H9 (cell line): Measurements from ENCODE around the gene VEGFB. TPM values are rescaled to one million over a fixed set of nuclear protein-coding genes. Genes with fewer than 3 reads are reported as not detected.

Source experiments
- DNase-seq: peaks from one replicate; pipeline ENCODE4 v3.0.0-alpha.2; 2017
- H2AFZ ChIP-seq: one replicate; pipeline ENCODE4 v1.6.1; 2013; ENCODE audit warnings: mild to moderate bottlenecking, low read length, control low read depth, moderate library complexity
- H2AK5ac ChIP-seq: 2 replicates; pipeline ENCODE4 v1.6.1; 2013; ENCODE audit warnings: low read length, control low read depth, mixed read lengths; ENCODE audit not compliant: insufficient read length
- H2BK120ac ChIP-seq: one replicate; pipeline ENCODE4 v1.6.1; 2013; ENCODE audit warnings: low read depth, mild to moderate bottlenecking, low read length, control low read depth, inconsistent platforms; ENCODE audit not compliant: poor library complexity, severe bottlenecking
- H2BK12ac ChIP-seq: 2 replicates; pipeline ENCODE4 v1.6.1; 2013; ENCODE audit warnings: low read length, control low read depth, mixed read lengths, low read depth; ENCODE audit not compliant: insufficient read length
- H2BK15ac ChIP-seq: 2 replicates; pipeline ENCODE4 v1.6.1; 2013; ENCODE audit warnings: low read depth, low read length, control low read depth
- H2BK20ac ChIP-seq: one replicate; pipeline ENCODE4 v1.6.1; 2013; ENCODE audit warnings: low read depth, mild to moderate bottlenecking, low read length, control low read depth, inconsistent platforms; ENCODE audit not compliant: poor library complexity, severe bottlenecking
- H2BK5ac ChIP-seq: 2 replicates; pipeline ENCODE4 v1.6.1; 2013; ENCODE audit warnings: low read length, control low read depth, mixed read lengths; ENCODE audit not compliant: insufficient read length
- H3K14ac ChIP-seq: 2 replicates; pipeline ENCODE4 v1.6.1; 2013; ENCODE audit warnings: low read length, control low read depth; ENCODE audit not compliant: insufficient read depth
- H3K18ac ChIP-seq: 2 replicates; pipeline ENCODE4 v1.6.1; 2013; ENCODE audit warnings: low read depth, mild to moderate bottlenecking, mixed read lengths, low read length, control low read depth; ENCODE audit not compliant: insufficient read length
- H3K23ac ChIP-seq: 2 replicates; pipeline ENCODE4 v1.6.1; 2013; ENCODE audit warnings: low read length, control low read depth, mixed read lengths, low read depth; ENCODE audit not compliant: insufficient read length
- H3K23me2 ChIP-seq: 2 replicates; pipeline ENCODE4 v1.6.1; 2013; ENCODE audit warnings: low read depth, mild to moderate bottlenecking, mixed read lengths, low read length, control low read depth; ENCODE audit not compliant: insufficient read length, poor library complexity, severe bottlenecking
- H3K27ac ChIP-seq: 2 replicates; pipeline ENCODE4 v1.5.1; 2013; ENCODE audit warnings: low read length, control low read depth, mixed read lengths, low read depth; ENCODE audit not compliant: insufficient read length
- H3K27me3 ChIP-seq: 2 replicates; pipeline ENCODE4 v1.6.1; 2013; ENCODE audit warnings: low read length, control low read depth, inconsistent platforms; ENCODE audit not compliant: insufficient read depth
- H3K4ac ChIP-seq: 2 replicates; pipeline ENCODE4 v1.6.1; 2013; ENCODE audit warnings: low read depth, mild to moderate bottlenecking, control low read depth, inconsistent platforms, low read length, moderate library complexity
- H3K4me1 ChIP-seq: 2 replicates; pipeline ENCODE4 v1.6.1; 2013; ENCODE audit warnings: low read length, control low read depth, inconsistent platforms; ENCODE audit not compliant: insufficient read depth
- H3K4me2 ChIP-seq: 2 replicates; pipeline ENCODE4 v1.6.1; 2013; ENCODE audit warnings: low read length, control low read depth, mixed read lengths; ENCODE audit not compliant: insufficient read length, insufficient read depth
- H3K56ac ChIP-seq: 2 replicates; pipeline ENCODE4 v1.6.1; 2013; ENCODE audit warnings: low read depth, mild to moderate bottlenecking, mixed read lengths, low read length, control low read depth; ENCODE audit not compliant: insufficient read length
- H3K79me1 ChIP-seq: 2 replicates; pipeline ENCODE4 v1.6.1; 2013; ENCODE audit warnings: low read depth, mild to moderate bottlenecking, moderate library complexity, low read length, control low read depth, inconsistent platforms; ENCODE audit not compliant: insufficient read depth, poor library complexity, severe bottlenecking
- H3K79me2 ChIP-seq: 2 replicates; pipeline ENCODE4 v1.6.1; 2013; ENCODE audit warnings: low read length, control low read depth, inconsistent platforms; ENCODE audit not compliant: insufficient read depth
- H3K9ac ChIP-seq: 2 replicates; pipeline ENCODE4 v1.6.1; 2013; ENCODE audit warnings: low read length, control low read depth, mixed read lengths; ENCODE audit not compliant: insufficient read length; ENCODE audit errors: extremely low read depth
- H3K9me3 ChIP-seq: one replicate; pipeline ENCODE4 v1.6.1; 2013; ENCODE audit warnings: low read depth, low read length, inconsistent platforms; ENCODE audit not compliant: control insufficient read depth
- H3T11ph ChIP-seq: one replicate; pipeline ENCODE4 v1.6.1; 2013; ENCODE audit warnings: mild to moderate bottlenecking, low read length, control low read depth, inconsistent platforms
- H4K20me1 ChIP-seq: one replicate; pipeline ENCODE4 v1.6.1; 2013; ENCODE audit not compliant: control insufficient read depth, insufficient read length, insufficient read depth
- H4K5ac ChIP-seq: 2 replicates; pipeline ENCODE4 v1.6.1; 2013; ENCODE audit warnings: low read depth, mild to moderate bottlenecking, mixed read lengths, low read length, control low read depth; ENCODE audit not compliant: insufficient read length
- H4K8ac ChIP-seq: replicated peaks from 2 replicates; pipeline ENCODE4 v1.6.1; 2013; ENCODE audit warnings: low read length, control low read depth, mixed read lengths, low read depth; ENCODE audit not compliant: insufficient read length
- H4K91ac ChIP-seq: 2 replicates; pipeline ENCODE4 v1.6.1; 2013; ENCODE audit warnings: low read depth, mild to moderate bottlenecking, moderate library complexity, mixed read lengths, low read length, control low read depth; ENCODE audit not compliant: insufficient read length
- H3K27ac Mint-ChIP-seq, 3 experiments: 2 replicates in 2 of 3; 3 replicates in 1 of 3; pipeline ENCODE4 v1.8.0; 2020 to 2021; ENCODE audit warnings: mixed read lengths in 3 of 3, mild to moderate bottlenecking in 1 of 3, moderate library complexity in 1 of 3
- H3K27me3 Mint-ChIP-seq: 2 replicates; pipeline ENCODE4 v1.8.0; 2021; ENCODE audit warnings: low read depth, mild to moderate bottlenecking, moderate library complexity, mixed read lengths
- H3K36me3 Mint-ChIP-seq, 3 experiments: 2 replicates in 2 of 3; 3 replicates in 1 of 3; pipeline ENCODE4 v1.8.0; 2020 to 2021; ENCODE audit warnings: low read depth in 3 of 3, mixed read lengths in 3 of 3; ENCODE audit not compliant: insufficient read depth in 1 of 3
- H3K4me1 Mint-ChIP-seq, 2 experiments: 2 replicates each; pipeline ENCODE4 v1.8.0; 2020; ENCODE audit warnings: mixed read lengths in 2 of 2
- H3K4me3 Mint-ChIP-seq, 2 experiments: 2 replicates in 1 of 2; 3 replicates in 1 of 2; pipeline ENCODE4 v1.8.0; 2020 to 2021; ENCODE audit warnings: mild to moderate bottlenecking in 2 of 2, mixed read lengths in 2 of 2, moderate library complexity in 1 of 2
- H3K9me3 Mint-ChIP-seq, 2 experiments: 2 replicates in 1 of 2; 3 replicates in 1 of 2; pipeline ENCODE4 v1.8.0; 2020; ENCODE audit warnings: mild to moderate bottlenecking in 2 of 2, mixed read lengths in 2 of 2, moderate library complexity in 1 of 2
- CTCF ChIP-seq: fragments of 200-600 bp; sonication (generic); conservative IDR thresholded peaks from 3 replicates; pipeline ENCODE4 v1.8.0; 2021; ENCODE audit warnings: antibody characterized with exemption, mild to moderate bottlenecking
- WGBS: extraction: QIAGEN DNeasy Blood & Tissue Kit; methylation state at CpG from one replicate; pipeline ENCODE4 v1.1.7; 2013; ENCODE audit warnings: missing lambda C conversion rate, low lambda C conversion rate, mixed read lengths; ENCODE audit not compliant: insufficient read length; ENCODE audit errors: extremely low coverage; 5-methylcytosine and 5-hydroxymethylcytosine counted together
- total RNA-seq: library from RNA; stranded (reverse); gene quantifications from 2 replicates; pipeline ENCODE4 v1.2.1, GENCODE V29; 2021

VEGFB gene
- total RNA-seq, 1 experiment from 2014 or later, result 57.7 TPM

GRCh38 chr11:64216879-64217278, 17.5 kb upstream of the VEGFB start:
- Histone ChIP-seq H3T11ph (no peak overlapping the region), H3K9me3 (no peaks in the 10 kb centered on the region), H3K27ac (no peak overlapping the region), H3K79me2 (no peaks in the 10 kb centered on the region), H3K27me3 (no peaks in the 10 kb centered on the region), H3K9ac (no peak overlapping the region), H2BK120ac (no peak overlapping the region), H3K14ac (no peak overlapping the region), H3K23ac (no peak overlapping the region), H3K79me1 (no peaks in the 10 kb centered on the region), H3K18ac (no peak overlapping the region), H4K8ac (no peak overlapping the region), H3K56ac (no peak overlapping the region), H3K23me2 (no peaks in the 10 kb centered on the region), H2BK15ac (no peak overlapping the region), H2BK5ac (no peak overlapping the region), H2AK5ac (no peak overlapping the region), H3K4ac (no peak overlapping the region), H3K4me1 (no peaks in the 10 kb centered on the region), H2BK12ac (no peak overlapping the region), H4K91ac (no peak overlapping the region), H4K5ac (no peak overlapping the region), H3K4me2 (no peak overlapping the region), H2AFZ (no peak overlapping the region), H4K20me1 (no peaks in the 10 kb centered on the region), H2BK20ac (no peak overlapping the region)
- Mint-ChIP-seq H3K4me1 (peaks cover 3 to 4% of the 10 kb centered on the region in 2 experiments; a peak in 2 of 4 replicates), H3K27me3 (no peaks in the 10 kb centered on the region; the same call in 1 of the 2 replicates), H3K9me3 (no peaks in the 10 kb centered on the region), H3K4me3 (no peak overlapping the region), H3K36me3 (peaks cover 3 to 54% (median 25%) of the 10 kb centered on the region in 3 experiments), H3K27ac (peak overlapping the region in 1 of 3 experiments; percentile 28; a peak in 1 of 7 replicates)
- WGBS, result no CpG with 5 or more reads among the region's 6 CpGs
- peak; percentile 34; the same call in 1 of the 3 replicates for TF ChIP-seq CTCF
- no peak for DNase-seq
